ENCODE data around the gene MEFV. TPM values are rescaled to one million over a fixed set of nuclear protein-coding genes. Genes with fewer than 3 reads are reported as not detected.

The MEFV gene
- polyA plus RNA-seq, 3 donors, result 37.7 to 78.0 (median 73.2) TPM

DNA sequence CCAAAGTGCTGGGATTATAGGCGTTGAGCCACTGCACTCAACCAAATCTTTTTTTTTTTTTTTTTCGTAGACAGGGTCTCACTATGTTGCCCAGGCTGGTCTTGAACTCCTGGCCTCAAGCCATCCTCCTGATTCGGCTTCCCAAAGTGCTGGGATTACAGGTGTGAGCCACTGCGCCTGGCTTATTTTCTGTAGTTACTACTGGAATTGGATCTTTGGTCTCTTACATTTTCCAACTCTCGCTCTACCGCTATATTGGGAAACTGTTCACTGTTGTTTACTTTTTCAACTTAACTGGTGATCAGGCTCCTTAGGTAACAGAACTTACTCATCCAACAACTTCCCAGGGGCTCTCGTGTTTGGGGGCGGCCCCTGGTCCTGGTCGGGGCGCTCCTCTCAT lies 35.6 kb downstream of the MEFV start:
- Histone ChIP-seq H3K36me3 (replicated peaks in 1 of 2; ENCODE audit: control insufficient read depth in 1 of 2, insufficient read depth in 2 of 2, low read length in 2 of 2) (peaks cover 9 to 32% of the 10 kb centered on the region in 2 donors), H3K4me3 (replicated peaks in 1 of 3; ENCODE audit: low read depth in 2 of 3, low read length in 3 of 3) (no peak overlapping the region), H3K4me1 (ENCODE audit: control insufficient read depth in 1 of 2, insufficient read depth in 2 of 2, low read length in 2 of 2) (peaks cover 4 to 9% of the 10 kb centered on the region in 2 donors), H3K9ac (ENCODE audit: insufficient read depth, low read length, poor library complexity, severe bottlenecking) (no peak overlapping the region), H3K4me2 (replicated peaks; ENCODE audit: extremely low read depth, low read length, poor library complexity, severe bottlenecking) (no peak overlapping the region), H3K27ac (ENCODE audit: low read depth in 1 of 2, low read length in 2 of 2) (no peak overlapping the region), H4K20me1 (ENCODE audit: insufficient read depth, low read length) (no peaks in the 10 kb centered on the region), H3K79me2 (ENCODE audit: insufficient read depth, low read length) (no peaks in the 10 kb centered on the region), H2AFZ (ENCODE audit: insufficient read depth, low read depth, low read length, poor library complexity, severe bottlenecking) (no peak overlapping the region), H3K9me3 (replicated peaks in 1 of 2; ENCODE audit: control insufficient read depth in 1 of 2, insufficient read depth in 1 of 2, low read length in 2 of 2) (peaks cover 50 to 56% of the 10 kb centered on the region in 2 donors), H3K27me3 (ENCODE audit: control insufficient read depth in 2 of 2, insufficient read depth in 2 of 2, low read length in 2 of 2) (peaks cover 0 to 3% of the 10 kb centered on the region in 2 donors)
- Mint-ChIP-seq H3K27ac (no peak overlapping the region), H3K9me3 (peaks cover 36 to 75% (median 67%) of the 10 kb centered on the region in 7 donors), H3K4me3 (no peak overlapping the region), H3K27me3 (ENCODE audit: low read depth in 3 of 3) (peaks cover 2 to 10% (median 7%) of the 10 kb centered on the region in 3 donors), H3K36me3 (peaks cover 23 to 33% of the 10 kb centered on the region in 2 donors), H3K4me1 (peaks cover 10% of the 10 kb centered on the region)
- intact Hi-C loops (cut with micrococcal nuclease), result no loop called here
- 100% methylated on average over 4 of the region's 10 CpGs for WGBS (ENCODE audit: insufficient coverage)
- TF ChIP-seq, protein P1, sequence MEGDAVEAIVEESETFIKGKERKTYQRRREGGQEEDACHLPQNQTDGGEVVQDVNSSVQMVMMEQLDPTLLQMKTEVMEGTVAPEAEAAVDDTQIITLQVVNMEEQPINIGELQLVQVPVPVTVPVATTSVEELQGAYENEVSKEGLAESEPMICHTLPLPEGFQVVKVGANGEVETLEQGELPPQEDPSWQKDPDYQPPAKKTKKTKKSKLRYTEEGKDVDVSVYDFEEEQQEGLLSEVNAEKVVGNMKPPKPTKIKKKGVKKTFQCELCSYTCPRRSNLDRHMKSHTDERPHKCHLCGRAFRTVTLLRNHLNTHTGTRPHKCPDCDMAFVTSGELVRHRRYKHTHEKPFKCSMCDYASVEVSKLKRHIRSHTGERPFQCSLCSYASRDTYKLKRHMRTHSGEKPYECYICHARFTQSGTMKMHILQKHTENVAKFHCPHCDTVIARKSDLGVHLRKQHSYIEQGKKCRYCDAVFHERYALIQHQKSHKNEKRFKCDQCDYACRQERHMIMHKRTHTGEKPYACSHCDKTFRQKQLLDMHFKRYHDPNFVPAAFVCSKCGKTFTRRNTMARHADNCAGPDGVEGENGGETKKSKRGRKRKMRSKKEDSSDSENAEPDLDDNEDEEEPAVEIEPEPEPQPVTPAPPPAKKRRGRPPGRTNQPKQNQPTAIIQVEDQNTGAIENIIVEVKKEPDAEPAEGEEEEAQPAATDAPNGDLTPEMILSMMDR (IDR thresholded peaks at IDR 0.05), result no peak
- DNase-seq, result no peak

DNA sequence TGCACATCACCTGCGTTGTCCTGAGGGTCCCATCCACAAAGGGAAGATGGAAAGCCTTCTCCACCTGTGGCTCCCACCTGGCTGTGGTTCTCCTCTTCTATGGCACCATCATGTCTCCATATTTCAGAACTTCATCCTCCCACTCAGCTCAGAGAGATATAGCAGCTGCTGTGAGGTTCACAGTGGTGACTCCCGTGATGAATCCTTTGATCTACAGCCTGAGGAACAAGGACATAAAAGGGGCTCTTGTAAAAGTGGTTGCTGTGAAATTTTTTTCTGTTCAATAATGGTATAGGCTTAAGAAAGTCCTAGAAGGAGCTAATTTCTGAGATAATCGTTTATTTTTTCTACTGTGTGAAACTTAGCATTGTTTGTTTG lies 40.2 kb downstream of the MEFV start:
- no peaks in the 10 kb centered on the region for H3K79me2 ChIP-seq (ENCODE audit: insufficient read depth, low read length)
- Mint-ChIP-seq H3K36me3 (no peaks in the 10 kb centered on the region), H3K4me1 (peaks cover 24% of the 10 kb centered on the region), H3K27me3 (ENCODE audit: low read depth in 3 of 3) (peaks cover 16 to 25% (median 19%) of the 10 kb centered on the region in 3 donors), H3K27ac (peak overlapping the region in 1 of 7 donors; percentile 60), H3K9me3 (peaks cover 16 to 57% (median 36%) of the 10 kb centered on the region in 7 donors), H3K4me3 (peak overlapping the region in 1 of 2 donors; percentile 69)
- H4K20me1 ChIP-seq (ENCODE audit: insufficient read depth, low read length), result no peaks in the 10 kb centered on the region
- TF ChIP-seq, protein P1 (IDR thresholded peaks at IDR 0.05), result no peak
- 100% methylated on average over 2 of the region's 3 CpGs for WGBS (ENCODE audit: insufficient coverage)
- H3K27me3 ChIP-seq (ENCODE audit: control insufficient read depth in 2 of 2, insufficient read depth in 2 of 2, low read length in 2 of 2), result peaks cover 0 to 3% of the 10 kb centered on the region in 2 donors
- no peak for DNase-seq
- H3K4me1 ChIP-seq (ENCODE audit: control insufficient read depth in 1 of 2, insufficient read depth in 2 of 2, low read length in 2 of 2), result peaks cover 17 to 23% of the 10 kb centered on the region in 2 donors
- no peak overlapping the region for H2AFZ ChIP-seq (ENCODE audit: insufficient read depth, low read depth, low read length, poor library complexity, severe bottlenecking)
- no peak overlapping the region for H3K4me3 ChIP-seq (replicated peaks in 1 of 3; ENCODE audit: low read depth in 2 of 3, low read length in 3 of 3)
- no peaks in the 10 kb centered on the region for H3K36me3 ChIP-seq (replicated peaks in 1 of 2; ENCODE audit: control insufficient read depth in 1 of 2, insufficient read depth in 2 of 2, low read length in 2 of 2)
- no peak overlapping the region for H3K4me2 ChIP-seq (replicated peaks; ENCODE audit: extremely low read depth, low read length, poor library complexity, severe bottlenecking)
- no peak overlapping the region for H3K9ac ChIP-seq (ENCODE audit: insufficient read depth, low read length, poor library complexity, severe bottlenecking)
- H3K27ac ChIP-seq (ENCODE audit: low read depth in 1 of 2, low read length in 2 of 2), result no peak overlapping the region
- intact Hi-C loops (cut with micrococcal nuclease), result no loop called here
- peaks cover 9 to 21% of the 10 kb centered on the region in 2 donors for H3K9me3 ChIP-seq (replicated peaks in 1 of 2; ENCODE audit: control insufficient read depth in 1 of 2, insufficient read depth in 1 of 2, low read length in 2 of 2)
